Mucosa of rectum (tissue), 2 donors: ENCODE results near the gene CYP27B1.

ENCODE experiments used
- H3K27ac ChIP-seq, 2 donors: one replicate each; pipeline ENCODE4 v1.7.0; 2013; ENCODE audit warnings: inconsistent platforms in 2 of 2, low read depth in 2 of 2, low read length in 2 of 2
- H3K27me3 ChIP-seq, 2 donors: one replicate each; pipeline ENCODE4 v1.7.0; 2013; ENCODE audit warnings: low read length in 2 of 2; ENCODE audit not compliant: control insufficient read depth in 2 of 2, insufficient read depth in 2 of 2
- H3K36me3 ChIP-seq, 2 donors: one replicate each; pipeline ENCODE4 v1.7.0; 2013; ENCODE audit warnings: low read length in 2 of 2; ENCODE audit not compliant: control insufficient read depth in 2 of 2, insufficient read depth in 2 of 2
- H3K4me1 ChIP-seq, 2 donors: one replicate each; pipeline ENCODE4 v1.7.0; 2013; ENCODE audit warnings: low read length in 2 of 2, mild to moderate bottlenecking in 1 of 2; ENCODE audit not compliant: control insufficient read depth in 2 of 2, insufficient read depth in 2 of 2
- H3K4me3 ChIP-seq, 2 donors: one replicate each; pipeline ENCODE4 v1.7.0; 2013; ENCODE audit warnings: low read length in 2 of 2
- H3K9ac ChIP-seq, 2 donors: one replicate each; pipeline ENCODE4 v1.7.0; 2013; ENCODE audit warnings: low read length in 2 of 2, low read depth in 1 of 2, mild to moderate bottlenecking in 1 of 2
- H3K9me3 ChIP-seq, 2 donors: one replicate each; pipeline ENCODE4 v1.7.0; 2013; ENCODE audit warnings: low read length in 2 of 2; ENCODE audit not compliant: control insufficient read depth in 2 of 2
- donor health status: healthy.
- donor health status: Normal muscosa, but diverticular disease.

The CYP27B1 gene

GRCh38 chr12:57767305-57767698 is 424 bp upstream of the CYP27B1 start:
- Histone ChIP-seq H3K4me1 (peaks cover 28 to 37% of the 10 kb centered on the region in 2 donors), H3K36me3 (peaks cover 4 to 5% of the 10 kb centered on the region in 2 donors), H3K4me3 (no peak overlapping the region), H3K9me3 (no peaks in the 10 kb centered on the region), H3K9ac (no peak overlapping the region), H3K27ac (no peak overlapping the region), H3K27me3 (peaks cover 32% of the 10 kb centered on the region in 2 donors)

- peaks cover 4 to 5% of the 10 kb centered on the region in 2 donors for H3K36me3 ChIP-seq
- H3K4me3 ChIP-seq: peak overlapping the region; percentile 56 to 81
- H3K27ac ChIP-seq: no peak overlapping the region
- H3K9ac ChIP-seq: peak overlapping the region in 1 of 2 donors; percentile 52
- H3K4me1 ChIP-seq: peaks cover 20 to 29% of the 10 kb centered on the region in 2 donors
- peaks cover 32% of the 10 kb centered on the region in 2 donors for H3K27me3 ChIP-seq
- H3K9me3 ChIP-seq: no peaks in the 10 kb centered on the region
These were observed 997 bp downstream of the CYP27B1 start for GRCh38 chr12:57765698-57766463.

- peaks cover 20 to 29% of the 10 kb centered on the region in 2 donors for H3K4me1 ChIP-seq
- peaks cover 32% of the 10 kb centered on the region in 2 donors for H3K27me3 ChIP-seq
- H3K27ac ChIP-seq: no peak overlapping the region
- peak overlapping the region in 1 of 2 donors; percentile 52 for H3K9ac ChIP-seq
- peak overlapping the region; percentile 56 to 81 for H3K4me3 ChIP-seq
- no peaks in the 10 kb centered on the region for H3K9me3 ChIP-seq
- H3K36me3 ChIP-seq: peaks cover 4 to 5% of the 10 kb centered on the region in 2 donors
These were observed 1.7 kb downstream of the CYP27B1 start for GRCh38 chr12:57765003-57765697.

- Histone ChIP-seq H3K4me3 (peak overlapping the region; percentile 56 to 81), H3K9ac (peak overlapping the region in 1 of 2 donors; percentile 52), H3K27me3 (peaks cover 32% of the 10 kb centered on the region in 2 donors), H3K4me1 (peaks cover 20 to 29% of the 10 kb centered on the region in 2 donors), H3K27ac (no peak overlapping the region), H3K9me3 (no peaks in the 10 kb centered on the region), H3K36me3 (peaks cover 3 to 4% of the 10 kb centered on the region in 2 donors)
These were observed 2.2 kb downstream of the CYP27B1 start for GRCh38 chr12:57764662-57765002.

- peaks cover 2 to 5% of the 10 kb centered on the region in 2 donors for H3K36me3 ChIP-seq
- H3K27ac ChIP-seq: no peak overlapping the region
- peak overlapping the region in 1 of 2 donors; percentile 52 for H3K9ac ChIP-seq
- H3K4me3 ChIP-seq: peak overlapping the region; percentile 56 to 81
- peaks cover 32% of the 10 kb centered on the region in 2 donors for H3K27me3 ChIP-seq
- H3K4me1 ChIP-seq: peaks cover 20 to 29% of the 10 kb centered on the region in 2 donors
- H3K9me3 ChIP-seq: no peaks in the 10 kb centered on the region
These were observed 2.8 kb downstream of the CYP27B1 start for GRCh38 chr12:57763881-57764661.

GRCh38 chr12:57762463-57762862 is 4.4 kb downstream of the CYP27B1 start:
- Histone ChIP-seq H3K9me3 (no peaks in the 10 kb centered on the region), H3K9ac (no peak overlapping the region), H3K4me1 (peaks cover 20 to 31% of the 10 kb centered on the region in 2 donors), H3K36me3 (peaks cover 7 to 16% of the 10 kb centered on the region in 2 donors), H3K4me3 (no peak overlapping the region), H3K27ac (no peak overlapping the region), H3K27me3 (peaks cover 32% of the 10 kb centered on the region in 2 donors)

- peaks cover 16 to 29% of the 10 kb centered on the region in 2 donors for H3K4me1 ChIP-seq
- H3K36me3 ChIP-seq: peaks cover 7 to 16% of the 10 kb centered on the region in 2 donors
- H3K27ac ChIP-seq: no peak overlapping the region
- H3K27me3 ChIP-seq: peaks cover 23 to 24% of the 10 kb centered on the region in 2 donors
- H3K9ac ChIP-seq: no peak overlapping the region
- H3K4me3 ChIP-seq: no peak overlapping the region
- no peaks in the 10 kb centered on the region for H3K9me3 ChIP-seq
These were observed 5.4 kb downstream of the CYP27B1 start for GRCh38 chr12:57761391-57761998.

GRCh38 chr12:57760347-57760982 is 6.4 kb downstream of the CYP27B1 start:
- Histone ChIP-seq H3K9me3 (no peaks in the 10 kb centered on the region), H3K27me3 (peaks cover 13 to 15% of the 10 kb centered on the region in 2 donors)

GRCh38 chr12:57759360-57759980 is 7.4 kb downstream of the CYP27B1 start:
- H3K4me3 ChIP-seq: no peak overlapping the region
- H3K27me3 ChIP-seq: peaks cover 5 to 10% of the 10 kb centered on the region in 2 donors
- peaks cover 7 to 16% of the 10 kb centered on the region in 2 donors for H3K36me3 ChIP-seq
- no peak overlapping the region for H3K9ac ChIP-seq
- H3K9me3 ChIP-seq: no peaks in the 10 kb centered on the region
- H3K4me1 ChIP-seq: peaks cover 12 to 18% of the 10 kb centered on the region in 2 donors
- H3K27ac ChIP-seq: no peak overlapping the region

More at GRCh38 chr12:57760347-57760982, 6.4 kb downstream of the CYP27B1 start:
- Histone ChIP-seq H3K4me3 (no peak overlapping the region), H3K36me3 (peaks cover 7 to 16% of the 10 kb centered on the region in 2 donors), H3K9ac (no peak overlapping the region), H3K27ac (no peak overlapping the region), H3K4me1 (peaks cover 13 to 25% of the 10 kb centered on the region in 2 donors)
